HCT116 (cell line): ENCODE results near the gene SPRN. TPM values are rescaled to one million over a fixed set of nuclear protein-coding genes. Genes with fewer than 3 reads are reported as not detected.
"Not testable (repeated sequence)": the region's sequence is repeated elsewhere in the genome, so short reads cannot be mapped to it uniquely, and the experiment has no call there.

ENCODE experiments used
- ATAC-seq: fragments of 200-7000 bp; cut with Tn5 transposase; 2 replicates; pipeline ENCODE4 v1.9.1; 2020; ENCODE audit warnings: mild to moderate bottlenecking, moderate library complexity
- BruUV-seq: library from RNA; stranded (reverse); fragments of 400-500 nt; replicated peaks from 2 replicates; lab custom pipeline; 2021; lab: Mats Ljungman, UMichigan
- CTCF ChIA-PET: fragments of 300-600 bp; sonication (Branson Sonifier 250); formaldehyde crosslinking; loops from one replicate; lab custom pipeline; 2021; ENCODE audit warnings: antibody characterized with exemption; lab: Charles Lee
- POLR2A ChIA-PET: fragments of 300-600, 350-600 bp; sonication (Branson Sonifier 250); formaldehyde crosslinking; loops from one replicate; lab custom pipeline; 2021; ENCODE audit warnings: antibody characterized with exemption; lab: Charles Lee
- RAD21 ChIA-PET, 2 experiments: fragments of 300-600 bp; sonication (Branson Sonifier 250); formaldehyde crosslinking; loops; one replicate each; lab custom pipeline; 2023; ENCODE audit warnings: low total read pairs in 2 of 2; ENCODE audit not compliant: uncharacterized antibody in 2 of 2, unreplicated experiment in 2 of 2, low non-redundant PET in 1 of 2; lab: Charles Lee
- DNase-seq: peaks from one replicate; pipeline ENCODE4 v3.0.0-alpha.2; 2010; ENCODE audit warnings: low read depth, low spot score
- H2AFZ ChIP-seq: fragments of 200-600 bp; shearing (Covaris generic), sonication (generic); 2 replicates; pipeline ENCODE4 v1.6.1; 2017; ENCODE audit warnings: low read depth, mixed run types, mixed read lengths, antibody characterized with exemption, low read length; ENCODE audit not compliant: poor library complexity, severe bottlenecking
- H3K27ac ChIP-seq: 2 replicates; pipeline ENCODE4 v1.5.1; 2012; ENCODE audit warnings: low read depth, low read length
- H3K27me3 ChIP-seq: fragments of 200-600 bp; sonication (generic); 2 replicates; pipeline ENCODE4 v1.6.1; 2016; ENCODE audit warnings: mixed run types, low read length, mixed read lengths; ENCODE audit not compliant: insufficient read depth
- H3K36me3 ChIP-seq, 2 experiments: fragments of 200-500 bp in 1 of 2; fragments of 200-600 bp in 1 of 2; sonication (Bioruptor generic) in 1 of 2; sonication (generic) in 1 of 2; 2 replicates each; pipeline versions ENCODE4 v1.5.1 to v1.6.1; 2014 to 2016; ENCODE audit warnings: low read length in 2 of 2, inconsistent platforms in 1 of 2, mixed read lengths in 1 of 2, mixed run types in 1 of 2; ENCODE audit not compliant: insufficient read depth in 2 of 2, control insufficient read depth in 1 of 2
- H3K4me1 ChIP-seq, 2 experiments: fragments of 200-600 bp in 1 of 2; sonication (generic) in 1 of 2; 2 replicates each; pipeline versions ENCODE4 v1.5.1 to v1.6.1; 2012 to 2017; ENCODE audit warnings: low read length in 2 of 2, inconsistent platforms in 1 of 2, mild to moderate bottlenecking in 1 of 2, mixed read lengths in 1 of 2, mixed run types in 1 of 2, moderate library complexity in 1 of 2; ENCODE audit not compliant: insufficient read depth in 2 of 2, control insufficient read depth in 1 of 2
- H3K4me2 ChIP-seq: fragments of 200-600 bp; sonication (generic); 2 replicates; pipeline ENCODE4 v1.6.1; 2017; ENCODE audit warnings: mixed run types, low read length, mixed read lengths
- H3K4me3 ChIP-seq, 2 experiments: fragments of 200-600 bp in 1 of 2; sonication (generic) in 1 of 2; replicated peaks in 1 of 2; 2 replicates each; pipeline ENCODE4 v1.5.1; 2011 to 2016; ENCODE audit warnings: low read length in 2 of 2, control low read depth in 1 of 2, low read depth in 1 of 2, mild to moderate bottlenecking in 1 of 2, mixed read lengths in 1 of 2, mixed run types in 1 of 2
- H3K79me2 ChIP-seq: fragments of 200-600 bp; sonication (generic); 2 replicates; pipeline ENCODE4 v1.6.1; 2017; ENCODE audit warnings: mild to moderate bottlenecking, mixed run types, low read length, moderate library complexity, mixed read lengths; ENCODE audit not compliant: insufficient read depth
- H3K9ac ChIP-seq: fragments of 200-600 bp; sonication (generic); 2 replicates; pipeline ENCODE4 v1.6.1; 2016; ENCODE audit warnings: low read length, mixed read lengths
- H3K9me2 ChIP-seq: fragments of 200-600 bp; sonication (generic), shearing (Covaris generic); 2 replicates; pipeline ENCODE4 v1.6.1; 2017; ENCODE audit warnings: mixed run types, mild to moderate bottlenecking, moderate library complexity; ENCODE audit not compliant: insufficient read depth
- H3K9me3 ChIP-seq, 2 experiments: fragments of 200-500 bp in 1 of 2; fragments of 200-600 bp in 1 of 2; sonication (Bioruptor generic) in 1 of 2; sonication (generic) in 1 of 2; 2 replicates each; pipeline ENCODE4 v1.6.1; 2014 to 2017; ENCODE audit warnings: low read length in 2 of 2, mixed read lengths in 2 of 2, inconsistent platforms in 1 of 2, low read depth in 1 of 2, mild to moderate bottlenecking in 1 of 2, mixed run types in 1 of 2, moderate library complexity in 1 of 2; ENCODE audit not compliant: control insufficient read depth in 1 of 2, insufficient read depth in 1 of 2
- H4K20me1 ChIP-seq: fragments of 200-600 bp; sonication (generic), shearing (Covaris generic); 2 replicates; pipeline ENCODE4 v1.6.1; 2017; ENCODE audit warnings: mixed run types, mild to moderate bottlenecking, moderate library complexity; ENCODE audit not compliant: insufficient read depth
- intact Hi-C: fragments of 100-400 bp; cut with micrococcal nuclease; formaldehyde crosslinking; loops from 2 replicates; pipeline ENCODE4 v1.10.0; 2022
- total RNA-seq: library from RNA; stranded (reverse); gene quantifications from one replicate; pipeline ENCODE4 v1.2.1, GENCODE V29; 2021; ENCODE audit not compliant: unreplicated experiment

Gene SPRN
- total RNA-seq, 1 experiment from 2014 or later: not detected

GRCh38 chr10:133431888-133432613 is 7.6 kb upstream of the SPRN start:
- ATAC-seq, H3K9ac ChIP-seq, RAD21 ChIA-PET, H3K4me2 ChIP-seq, CTCF ChIA-PET, H4K20me1 ChIP-seq, H2AFZ ChIP-seq, POLR2A ChIA-PET, H3K4me3 ChIP-seq, H3K36me3 ChIP-seq, H3K4me1 ChIP-seq, H3K27ac ChIP-seq, DNase-seq, BruUV-seq, H3K27me3 ChIP-seq, H3K9me2 ChIP-seq, H3K79me2 ChIP-seq, H3K9me3 ChIP-seq, intact Hi-C loops: not testable (repeated sequence)

GRCh38 chr10:133429571-133429970 is 5.1 kb upstream of the SPRN start:
- ATAC-seq, CTCF ChIA-PET, H4K20me1 ChIP-seq, H3K27me3 ChIP-seq, POLR2A ChIA-PET, DNase-seq, BruUV-seq, H3K9ac ChIP-seq, intact Hi-C loops, H3K9me2 ChIP-seq, H2AFZ ChIP-seq, H3K4me1 ChIP-seq, H3K4me2 ChIP-seq, H3K79me2 ChIP-seq, H3K9me3 ChIP-seq, H3K4me3 ChIP-seq, H3K36me3 ChIP-seq, RAD21 ChIA-PET, H3K27ac ChIP-seq: not testable (repeated sequence)

GRCh38 chr10:133424102-133424501 is 323 bp downstream of the SPRN start:
- H3K9me2 ChIP-seq, H3K4me3 ChIP-seq, intact Hi-C loops, H3K4me1 ChIP-seq, H3K9ac ChIP-seq, H4K20me1 ChIP-seq, BruUV-seq, H3K4me2 ChIP-seq, H3K27ac ChIP-seq, CTCF ChIA-PET, H2AFZ ChIP-seq, H3K9me3 ChIP-seq, H3K27me3 ChIP-seq, ATAC-seq, POLR2A ChIA-PET, H3K36me3 ChIP-seq, RAD21 ChIA-PET, DNase-seq, H3K79me2 ChIP-seq: not testable (repeated sequence)
